RWPE1 (cell line): Measurements from ENCODE around the gene PLCB2.

Source experiments
- CTCF ChIA-PET: fragments of 350-600 bp; sonication (Branson Sonifier 250); formaldehyde crosslinking; extraction: SDS; loops from one replicate; lab custom pipeline; 2021; lab: Yijun Ruan, JAX
- POLR2A ChIA-PET: fragments of 400-600 bp; formaldehyde crosslinking; extraction: SDS; loops from one replicate; lab custom pipeline; 2020; ENCODE audit warnings: antibody characterized with exemption; ENCODE audit not compliant: low non-redundant PET; lab: Yijun Ruan, JAX
- DNase-seq: peaks from one replicate; pipeline ENCODE4 v3.0.0; 2012; ENCODE audit warnings: low spot score
- H3K27ac ChIP-seq: fragments of 450-650 bp; 2 replicates; pipeline ENCODE4 v1.5.1; 2017
- CTCF ChIP-seq: fragments of 450-650 bp; conservative IDR thresholded peaks from 2 replicates; pipeline ENCODE4 v1.5.1; 2017; ENCODE audit warnings: low read depth, mild to moderate bottlenecking

Gene PLCB2

GRCh38 chr15:40345867-40346578 is 38.3 kb upstream of the PLCB2 start:
- ChIA-PET POLR2A (no interaction called here), CTCF (interaction anchor here (1.2 kb wide), 1 partner anchor 8 kb away, joined by 3 read pairs; no protein-coding TSS in a partner anchor)

GRCh38 chr15:40345225-40345866 is 37.6 kb upstream of the PLCB2 start:
- no peak for DNase-seq
- H3K27ac ChIP-seq, result peak overlapping the region; percentile 91
- ChIA-PET POLR2A (no interaction called here), CTCF (interaction anchor here (0.6 to 8.3 kb wide), 10 partner anchors 8 to 69 kb away, joined by 3 to 112 read pairs (median 4); no protein-coding TSS in a partner anchor)
- no peak for TF ChIP-seq CTCF

More at GRCh38 chr15:40345867-40346578, 38.3 kb upstream of the PLCB2 start:
- no peak for TF ChIP-seq CTCF
- peak overlapping the region; percentile 91 for H3K27ac ChIP-seq
- no peak for DNase-seq

- H3K27ac ChIP-seq, result peak overlapping the region; percentile 91
- peak; percentile 59 for DNase-seq
- CTCF ChIA-PET, result interaction anchor here (0.6 to 8.3 kb wide), 19 partner anchors 8 to 527 kb away, joined by 3 to 112 read pairs (median 3); no protein-coding TSS in a partner anchor
- TF ChIP-seq CTCF, result peak; percentile 84
- POLR2A ChIA-PET, result no interaction called here
Observed at GRCh38 chr15:40344631-40345120, 36.9 kb upstream of the PLCB2 start.

- CTCF ChIA-PET, result interaction anchor here (0.6 to 8.3 kb wide), 17 partner anchors 9 to 527 kb away, joined by 3 to 112 read pairs (median 3); no protein-coding TSS in a partner anchor
- no peak for DNase-seq
- TF ChIP-seq CTCF, result no peak
- POLR2A ChIA-PET, result no interaction called here
- peak overlapping the region; percentile 91 for H3K27ac ChIP-seq
Observed at GRCh38 chr15:40344217-40344616, 36.5 kb upstream of the PLCB2 start.

- ChIA-PET CTCF (interaction anchor here (0.6 to 8.3 kb wide), 8 partner anchors 21 to 176 kb away, joined by 3 to 112 read pairs (median 4); no protein-coding TSS in a partner anchor), POLR2A (no interaction called here)
- DNase-seq, result peak; percentile 86
- H3K27ac ChIP-seq, result peak overlapping the region; percentile 91
- TF ChIP-seq CTCF, result no peak
Observed at GRCh38 chr15:40343512-40343911, 35.8 kb upstream of the PLCB2 start.
